Brain microvascular endothelial cell (primary cell): ENCODE data around the gene TM4SF20.
"Not testable (repeated sequence)": the region's sequence is repeated elsewhere in the genome, so short reads cannot be mapped to it uniquely, and the experiment has no call there.

ENCODE experiments used
- DNase-seq: peaks from one replicate; pipeline ENCODE4 v3.0.0-alpha.2; 2020
- H3K27ac ChIP-seq: fragments of 250-450 bp; sonication (Bioruptor Pico); 2 replicates; pipeline ENCODE4 v1.5.1; 2020; ENCODE audit warnings: mild to moderate bottlenecking, moderate library complexity
- H3K27me3 ChIP-seq: fragments of 250-450 bp; sonication (Bioruptor Pico); replicated peaks from 2 replicates; pipeline ENCODE4 v1.5.1; 2020; ENCODE audit warnings: mild to moderate bottlenecking
- H3K36me3 ChIP-seq: fragments of 250-450 bp; sonication (Bioruptor Pico); replicated peaks from 2 replicates; pipeline ENCODE4 v1.5.1; 2020; ENCODE audit warnings: mild to moderate bottlenecking
- H3K4me3 ChIP-seq: 2 replicates; pipeline ENCODE4 v1.5.1; 2011; ENCODE audit warnings: low read depth, mild to moderate bottlenecking, control low read depth, low read length, moderate library complexity
- in situ Hi-C: cut with HindIII; loops from 2 replicates; pipeline ENCODE4 v1.10.0; 2017; ENCODE audit warnings: low sequenced_read_pairs, low pct_ligation_motif_present
- TF ChIP-seq, protein P1 (sequence below): IDR thresholded peaks from 2 replicates; pipeline ENCODE4 v1.5.1; 2011; ENCODE audit warnings: low read depth, mild to moderate bottlenecking, moderate library complexity, low read length, control low read depth, inconsistent platforms; ENCODE audit errors: missing control alignments

TM4SF20 gene

DNA sequence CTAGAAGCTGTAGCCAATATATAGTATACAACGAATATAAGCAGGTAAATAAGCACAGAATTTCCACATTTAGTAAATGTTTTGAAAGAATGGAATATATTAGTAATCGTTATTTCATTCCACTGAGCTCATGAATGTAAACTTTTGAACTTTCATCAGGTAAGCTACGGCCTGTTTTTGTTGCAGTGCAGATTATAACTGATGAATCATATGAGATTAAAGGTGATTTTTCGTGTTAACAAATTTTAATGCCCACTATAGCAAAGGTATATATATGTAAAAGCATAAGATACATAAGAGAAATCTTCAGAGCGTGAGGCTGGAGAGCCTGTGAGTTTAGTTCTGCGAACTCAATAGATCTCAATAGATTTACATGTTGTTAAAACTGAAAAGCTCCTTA is 7.5 kb upstream of the TM4SF20 start:
- in situ Hi-C loops = no loop called here
- Histone ChIP-seq H3K27ac (no peak overlapping the region), H3K27me3 (no peaks in the 10 kb centered on the region), H3K4me3 (no peak overlapping the region), H3K36me3 (no peaks in the 10 kb centered on the region)
- no peak for DNase-seq
- TF ChIP-seq, protein P1, sequence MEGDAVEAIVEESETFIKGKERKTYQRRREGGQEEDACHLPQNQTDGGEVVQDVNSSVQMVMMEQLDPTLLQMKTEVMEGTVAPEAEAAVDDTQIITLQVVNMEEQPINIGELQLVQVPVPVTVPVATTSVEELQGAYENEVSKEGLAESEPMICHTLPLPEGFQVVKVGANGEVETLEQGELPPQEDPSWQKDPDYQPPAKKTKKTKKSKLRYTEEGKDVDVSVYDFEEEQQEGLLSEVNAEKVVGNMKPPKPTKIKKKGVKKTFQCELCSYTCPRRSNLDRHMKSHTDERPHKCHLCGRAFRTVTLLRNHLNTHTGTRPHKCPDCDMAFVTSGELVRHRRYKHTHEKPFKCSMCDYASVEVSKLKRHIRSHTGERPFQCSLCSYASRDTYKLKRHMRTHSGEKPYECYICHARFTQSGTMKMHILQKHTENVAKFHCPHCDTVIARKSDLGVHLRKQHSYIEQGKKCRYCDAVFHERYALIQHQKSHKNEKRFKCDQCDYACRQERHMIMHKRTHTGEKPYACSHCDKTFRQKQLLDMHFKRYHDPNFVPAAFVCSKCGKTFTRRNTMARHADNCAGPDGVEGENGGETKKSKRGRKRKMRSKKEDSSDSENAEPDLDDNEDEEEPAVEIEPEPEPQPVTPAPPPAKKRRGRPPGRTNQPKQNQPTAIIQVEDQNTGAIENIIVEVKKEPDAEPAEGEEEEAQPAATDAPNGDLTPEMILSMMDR = no peak

DNA sequence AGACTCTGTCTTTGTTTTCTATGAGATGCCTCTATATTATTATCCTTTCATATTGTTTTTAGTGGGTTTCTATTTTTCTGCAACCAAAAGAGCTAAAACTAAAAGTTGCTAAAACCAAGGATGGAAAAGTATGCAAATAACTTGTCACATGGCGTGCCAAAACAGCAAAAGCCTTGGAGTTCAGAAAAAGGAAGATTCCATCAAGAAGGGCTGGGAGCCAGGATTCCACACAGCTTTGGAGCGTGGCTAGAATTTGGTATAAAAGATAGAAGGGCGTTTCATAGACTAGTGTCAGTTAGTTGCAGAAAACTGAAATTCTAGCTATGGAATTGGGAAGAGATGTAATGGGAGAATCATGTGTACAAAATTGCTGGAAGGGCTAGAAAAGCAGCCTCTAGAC is 4.6 kb upstream of the TM4SF20 start:
- no peak overlapping the region for H3K27ac ChIP-seq
- DNase-seq = no peak
- in situ Hi-C loops = no loop called here
- H3K27me3 ChIP-seq = no peaks in the 10 kb centered on the region
- H3K4me3 ChIP-seq = no peak overlapping the region
- TF ChIP-seq, protein P1 = no peak
- no peaks in the 10 kb centered on the region for H3K36me3 ChIP-seq

DNA sequence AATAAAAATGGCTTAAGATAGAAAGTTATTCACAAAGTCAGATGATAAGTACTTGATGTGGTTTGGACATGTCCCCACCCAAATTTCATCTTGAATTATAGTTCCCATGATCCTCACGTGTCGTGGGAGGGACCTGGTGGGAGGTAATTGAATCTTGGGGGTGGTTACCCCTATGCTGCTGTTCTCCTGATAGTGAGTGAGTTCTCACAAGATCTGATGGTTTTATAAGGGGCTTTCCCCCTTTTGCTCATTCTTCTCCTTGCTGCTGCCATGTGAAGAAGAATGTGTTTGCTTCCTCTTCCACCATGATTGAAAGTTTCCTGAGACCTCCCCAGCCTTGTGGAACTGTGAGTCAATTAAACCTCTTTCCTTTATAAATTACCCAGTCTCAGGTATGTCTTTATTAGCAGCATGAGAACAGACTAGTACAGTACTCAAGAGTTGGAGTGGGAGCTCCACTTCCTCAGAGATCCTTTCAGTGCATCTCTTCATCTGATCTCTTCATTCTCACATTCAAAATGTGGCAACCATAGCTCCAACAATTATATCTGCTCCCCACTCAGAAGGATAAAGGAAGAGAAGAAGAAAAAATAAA is 3.2 kb upstream of the TM4SF20 start:
- H3K36me3 ChIP-seq, DNase-seq, H3K27me3 ChIP-seq, H3K4me3 ChIP-seq, H3K27ac ChIP-seq, in situ Hi-C loops: not testable (repeated sequence)

DNA sequence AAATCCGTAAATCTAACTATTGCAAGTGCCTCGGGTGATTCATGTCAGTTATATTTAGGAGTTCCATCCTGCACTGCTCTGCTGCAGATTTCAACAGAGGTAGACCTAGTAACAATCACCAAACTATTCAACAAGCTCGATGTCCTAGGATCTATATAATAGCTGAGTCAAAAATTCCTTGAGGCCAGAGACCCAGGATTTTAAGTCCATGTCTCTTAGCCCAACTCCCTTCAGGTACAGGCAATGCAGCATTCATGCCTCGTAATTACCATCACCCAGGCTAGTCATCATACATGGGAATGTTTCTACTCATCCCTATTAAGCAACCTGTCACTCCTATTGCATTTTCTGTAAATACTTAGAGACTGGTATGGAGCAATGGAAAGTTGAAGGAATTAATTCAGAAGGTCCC is 729 bp downstream of the TM4SF20 start:
- H3K4me3 ChIP-seq = no peak overlapping the region
- in situ Hi-C loops = no loop called here
- no peak overlapping the region for H3K27ac ChIP-seq

DNA sequence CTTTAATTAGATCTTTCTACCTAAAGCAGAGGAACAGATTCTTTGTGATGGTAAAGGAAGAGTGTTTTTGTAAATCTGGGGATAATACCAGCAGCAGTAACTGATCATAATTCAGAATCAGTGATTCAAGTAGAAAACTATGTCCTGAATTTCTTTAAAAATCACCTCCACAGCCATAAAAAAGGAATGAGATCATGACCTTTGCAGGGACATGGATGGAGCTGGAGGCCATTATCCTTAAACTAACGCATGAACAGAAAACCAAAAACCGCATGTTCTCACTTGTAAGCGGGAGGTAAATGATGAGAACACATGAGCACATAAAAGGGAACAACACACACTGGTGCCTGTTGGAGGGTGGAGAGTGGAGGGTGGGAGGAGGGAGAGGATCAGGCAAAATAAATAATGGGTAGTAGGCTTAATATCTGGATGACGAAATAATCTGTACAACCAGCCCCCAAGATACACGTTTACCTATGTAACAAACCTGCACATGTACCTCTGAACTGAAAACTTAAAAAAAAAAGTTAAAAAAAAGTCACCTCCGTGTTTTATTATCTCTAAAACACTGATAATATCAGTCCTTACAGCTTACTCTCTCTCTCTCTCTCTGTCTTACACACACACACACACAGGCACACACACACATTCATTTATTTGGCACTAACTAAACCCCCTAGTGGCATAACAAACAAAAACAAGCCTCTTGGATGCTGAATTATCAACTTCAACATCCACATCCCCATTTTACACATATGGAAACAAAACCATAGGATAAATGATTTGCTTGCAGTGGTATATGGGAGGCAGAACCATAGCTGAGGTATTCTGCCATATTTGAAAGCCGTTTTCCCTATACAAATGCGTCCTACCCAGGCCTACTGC is 1.4 kb downstream of the TM4SF20 start:
- TF ChIP-seq, protein P1 = no peak
- no peak for DNase-seq
- Histone ChIP-seq H3K27me3 (no peaks in the 10 kb centered on the region), H3K27ac (no peak overlapping the region), H3K4me3 (no peak overlapping the region), H3K36me3 (no peaks in the 10 kb centered on the region)
- in situ Hi-C loops = no loop called here

More for the DNA sequence above, 729 bp downstream of the TM4SF20 start:
- Histone ChIP-seq H3K27me3 (no peaks in the 10 kb centered on the region), H3K36me3 (no peaks in the 10 kb centered on the region)
- TF ChIP-seq, protein P1 = no peak
- no peak for DNase-seq

DNA sequence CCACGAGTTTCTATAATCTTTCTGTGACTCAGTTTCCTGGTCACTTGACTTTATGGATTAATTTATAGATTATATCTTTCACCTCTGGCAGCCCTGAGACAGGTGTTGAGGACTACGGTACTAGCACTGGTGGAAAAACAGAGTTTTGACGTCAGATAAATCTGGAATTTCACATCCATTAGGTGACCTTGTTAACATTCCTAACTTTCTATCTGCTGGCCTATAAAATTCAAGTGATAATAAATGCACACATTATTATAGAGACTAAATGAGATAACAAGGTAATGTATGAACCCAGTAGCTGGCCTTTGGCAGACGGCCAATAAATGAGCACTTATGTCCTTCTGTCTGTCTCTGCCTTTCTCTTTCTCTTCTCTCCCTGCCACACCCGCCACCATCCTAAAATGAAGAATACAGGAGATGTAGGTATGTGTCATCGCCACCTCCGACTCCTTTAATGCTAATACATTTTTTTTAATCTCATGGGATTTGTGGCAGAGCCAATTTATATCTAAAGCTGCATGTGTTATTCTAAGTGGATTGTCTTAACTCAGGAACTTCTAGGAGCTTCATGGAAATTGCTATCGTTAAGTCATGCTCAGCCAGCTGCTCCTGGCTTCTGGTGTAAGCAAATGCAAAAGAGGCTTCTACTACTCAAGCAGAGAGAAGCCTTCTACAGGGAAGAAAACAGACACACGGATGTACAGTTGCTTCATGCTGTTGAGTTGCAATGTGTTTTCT is 2.3 kb downstream of the TM4SF20 start:
- DNase-seq = no peak
- TF ChIP-seq, protein P1 = no peak
- Histone ChIP-seq H3K27ac (no peak overlapping the region), H3K27me3 (no peaks in the 10 kb centered on the region), H3K4me3 (no peak overlapping the region), H3K36me3 (no peaks in the 10 kb centered on the region)
- in situ Hi-C loops = no loop called here
